HL-60/S4 treated with phorbol 12-myristate 13-acetate at 8.2 ng/mL for 4 days and 3 days (cell line): ENCODE data around the gene SKOR2.

Source experiments
- in situ Hi-C: fragments of 300-500 bp; cut with MboI; formaldehyde crosslinking; loops from 2 replicates; pipeline ENCODE4 v1.15.0; 2022; ENCODE audit warnings: low sequenced_read_pairs

Gene SKOR2

GRCh38 chr18:47251289-47252120, at the start of gene SKOR2:
SKOR2 (minus strand) TSS chr18:47251660; CDS start chr18:47249183, 2,477 bp downstream.
- in situ Hi-C loops: no loop called here

GRCh38 chr18:47296462-47296861, 45.0 kb upstream of the SKOR2 start:
- in situ Hi-C loops: no loop called here

GRCh38 chr18:47294801-47295200, 43.3 kb upstream of the SKOR2 start:
- in situ Hi-C loops: no loop called here

- in situ Hi-C loops: no loop called here
These were observed 37.3 kb upstream of the SKOR2 start for GRCh38 chr18:47288741-47289140.

- in situ Hi-C loops: no loop called here
These were observed 36.6 kb upstream of the SKOR2 start for GRCh38 chr18:47287911-47288585.

- in situ Hi-C loops: no loop called here
These were observed 35.4 kb upstream of the SKOR2 start for GRCh38 chr18:47286776-47287410.

- in situ Hi-C loops: no loop called here
These were observed 34.0 kb upstream of the SKOR2 start for GRCh38 chr18:47285456-47285855.

GRCh38 chr18:47284721-47285395, 33.4 kb upstream of the SKOR2 start:
- in situ Hi-C loops: no loop called here

- in situ Hi-C loops: no loop called here
These were observed 32.0 kb upstream of the SKOR2 start for GRCh38 chr18:47283476-47283875.

- in situ Hi-C loops: no loop called here
These were observed 28.7 kb upstream of the SKOR2 start for GRCh38 chr18:47280121-47280520.

GRCh38 chr18:47274961-47275360, 23.5 kb upstream of the SKOR2 start:
- in situ Hi-C loops: no loop called here

- in situ Hi-C loops: no loop called here
These were observed 13.7 kb upstream of the SKOR2 start for GRCh38 chr18:47265197-47265596.

- in situ Hi-C loops: no loop called here
These were observed 12.8 kb upstream of the SKOR2 start for GRCh38 chr18:47264308-47264700.

GRCh38 chr18:47263430-47264307, 12.2 kb upstream of the SKOR2 start:
- in situ Hi-C loops: no loop called here

GRCh38 chr18:47263150-47263429, 11.6 kb upstream of the SKOR2 start:
- in situ Hi-C loops: no loop called here

GRCh38 chr18:47262301-47263149, 11.1 kb upstream of the SKOR2 start:
- in situ Hi-C loops: no loop called here

- in situ Hi-C loops: no loop called here
These were observed 10.4 kb upstream of the SKOR2 start for GRCh38 chr18:47261902-47262300.

GRCh38 chr18:47260924-47261701, 9.7 kb upstream of the SKOR2 start:
- in situ Hi-C loops: no loop called here
